Liver (tissue), 9 donors: ENCODE measurements around the gene SH2D6. TPM values are rescaled to one million over a fixed set of nuclear protein-coding genes. Genes with fewer than 3 reads are reported as not detected.

Experiments
- DNase-seq: peaks from one replicate; pipeline ENCODE4 v3.0.0-alpha.2; 2017; ENCODE audit warnings: low spot score
- H3K27ac ChIP-seq, 2 donors: one replicate each; pipeline ENCODE4 v1.7.0; 2013; ENCODE audit warnings: inconsistent platforms in 2 of 2, low read length in 2 of 2, control low read depth in 1 of 2, low read depth in 1 of 2, mild to moderate bottlenecking in 1 of 2
- H3K27me3 ChIP-seq, 4 donors: one replicate each; pipeline versions ENCODE4 v1.6.1 to v1.7.0; 2013; ENCODE audit warnings: low read length in 3 of 4, inconsistent platforms in 1 of 4, mild to moderate bottlenecking in 1 of 4, moderate library complexity in 1 of 4; ENCODE audit not compliant: control insufficient read depth in 4 of 4, insufficient read depth in 4 of 4
- H3K36me3 ChIP-seq, 4 donors: one replicate each; pipeline versions ENCODE4 v1.6.1 to v1.7.0; 2013; ENCODE audit warnings: low read length in 3 of 4, mild to moderate bottlenecking in 3 of 4, low read depth in 1 of 4, moderate library complexity in 1 of 4; ENCODE audit not compliant: control insufficient read depth in 4 of 4, insufficient read depth in 3 of 4
- H3K4me1 ChIP-seq, 4 donors: one replicate each; pipeline versions ENCODE4 v1.6.1 to v1.7.0; 2013; ENCODE audit warnings: low read length in 3 of 4, mild to moderate bottlenecking in 3 of 4, moderate library complexity in 1 of 4; ENCODE audit not compliant: control insufficient read depth in 4 of 4, insufficient read depth in 4 of 4
- H3K4me3 ChIP-seq, 3 donors: one replicate each; pipeline versions ENCODE4 v1.6.1 to v1.7.0; 2013; ENCODE audit warnings: low read length in 3 of 3, control low read depth in 1 of 3, low read depth in 1 of 3, mild to moderate bottlenecking in 1 of 3
- H3K9ac ChIP-seq, 2 donors: one replicate each; pipeline ENCODE4 v1.7.0; 2013; ENCODE audit warnings: low read length in 2 of 2, mild to moderate bottlenecking in 2 of 2, moderate library complexity in 2 of 2, control low read depth in 1 of 2, low read depth in 1 of 2
- H3K9me3 ChIP-seq, 4 donors: one replicate each; pipeline versions ENCODE4 v1.6.1 to v1.7.0; 2013; ENCODE audit warnings: low read length in 3 of 4; ENCODE audit not compliant: control insufficient read depth in 4 of 4
- EGR1 ChIP-seq, 2 donors: IDR thresholded peaks; 2 replicates each; pipeline ENCODE4 v1.6.1; 2016 to 2018; ENCODE audit warnings: antibody characterized with exemption in 2 of 2, low read depth in 2 of 2
- FOXA1 ChIP-seq: IDR thresholded peaks from 2 replicates; pipeline ENCODE4 v1.6.1; 2016; ENCODE audit warnings: antibody characterized with exemption
- FOXA2 ChIP-seq: IDR thresholded peaks from 2 replicates; pipeline ENCODE4 v1.6.1; 2016; ENCODE audit warnings: antibody characterized with exemption
- GABPA ChIP-seq, 2 donors: IDR thresholded peaks in 1 of 2; conservative IDR thresholded peaks in 1 of 2; 2 replicates each; pipeline ENCODE4 v1.6.1; 2016; ENCODE audit warnings: antibody characterized with exemption in 2 of 2, mild to moderate bottlenecking in 1 of 2, moderate library complexity in 1 of 2
- HNF4A ChIP-seq, 2 donors: conservative IDR thresholded peaks; 2 replicates each; pipeline ENCODE4 v1.6.1; 2016; ENCODE audit warnings: antibody characterized with exemption in 2 of 2, mild to moderate bottlenecking in 2 of 2
- HNF4G ChIP-seq: IDR thresholded peaks from 2 replicates; pipeline ENCODE4 v1.6.1; 2016; ENCODE audit warnings: antibody characterized with exemption
- JUND ChIP-seq, 2 donors: IDR thresholded peaks; 2 replicates each; pipeline ENCODE4 v1.6.1; 2016; ENCODE audit warnings: antibody characterized with exemption in 2 of 2
- NR2F2 ChIP-seq: IDR thresholded peaks from 2 replicates; pipeline ENCODE4 v1.6.1; 2016; ENCODE audit warnings: antibody characterized with exemption
- RAD21 ChIP-seq, 2 donors: IDR thresholded peaks; 2 replicates each; pipeline ENCODE4 v1.6.1; 2016; ENCODE audit warnings: antibody characterized with exemption in 2 of 2, mild to moderate bottlenecking in 2 of 2
- RXRA ChIP-seq, 2 donors: IDR thresholded peaks; 2 replicates each; pipeline ENCODE4 v1.6.1; 2017 to 2018; ENCODE audit warnings: antibody characterized with exemption in 2 of 2, mild to moderate bottlenecking in 1 of 2
- SP1 ChIP-seq: IDR thresholded peaks from 2 replicates; pipeline ENCODE4 v1.6.1; 2018; ENCODE audit warnings: antibody characterized with exemption, mild to moderate bottlenecking
- TAF1 ChIP-seq: conservative IDR thresholded peaks from 2 replicates; pipeline ENCODE4 v1.6.1; 2016; ENCODE audit warnings: antibody characterized with exemption, mild to moderate bottlenecking
- WGBS: extraction: QIAGEN DNeasy Blood & Tissue Kit; methylation state at CpG from one replicate; pipeline ENCODE4 v1.1.7; 2013; 5-methylcytosine and 5-hydroxymethylcytosine counted together
- polyA plus RNA-seq, 2 donors: library from polyadenylated mRNA; stranded (reverse) in 1 of 2; unstranded in 1 of 2; fragments of 200-250 nt in 1 of 2; fragments of >200 nt in 1 of 2; fragmentation: Nextera tagmentation in 1 of 2; extraction: Ambion mirVana in 1 of 2; gene quantifications; one replicate each; pipeline versions ENCODE4 v1.2.1 to v1.2.3, GENCODE V29; 2013 to 2015
- total RNA-seq, 2 donors: library from RNA; depleted of rRNA; stranded (reverse); fragments of >200 nt; gene quantifications; one replicate each; pipeline ENCODE4 v1.2.3, GENCODE V29; 2014
- TF ChIP-seq, protein P1 (sequence below): fragments of 150-350 bp; IDR thresholded peaks from 2 replicates; pipeline ENCODE4 v1.5.1; 2017; ENCODE audit warnings: improper control_type of control experiment, low read depth, low read length; ENCODE audit not compliant: missing input control
- TF ChIP-seq, protein P2 (sequence below): IDR thresholded peaks from 2 replicates; pipeline ENCODE4 v1.6.1; 2016; ENCODE audit warnings: antibody characterized with exemption
- TF ChIP-seq, protein P3 (sequence below): IDR thresholded peaks from 2 replicates; pipeline ENCODE4 v1.6.1; 2016; ENCODE audit warnings: antibody characterized with exemption
- TF ChIP-seq, protein P4 (sequence below): IDR thresholded peaks from 2 replicates; pipeline ENCODE4 v1.6.1; 2016; ENCODE audit warnings: antibody characterized with exemption
- TF ChIP-seq, protein P5 (sequence below): IDR thresholded peaks from 2 replicates; pipeline ENCODE4 v1.6.1; 2016; ENCODE audit warnings: antibody characterized with exemption, mild to moderate bottlenecking
- donor health status: healthy.
- donor health status: healthy.
- donor health status: healthy.
- donor health status: healthy.
- donor health status: healthy.

SH2D6 gene
- total and polyA plus RNA-seq, 4 donors, result 0.28 to 0.92 (median 0.39) TPM; not detected in 1

DNA sequence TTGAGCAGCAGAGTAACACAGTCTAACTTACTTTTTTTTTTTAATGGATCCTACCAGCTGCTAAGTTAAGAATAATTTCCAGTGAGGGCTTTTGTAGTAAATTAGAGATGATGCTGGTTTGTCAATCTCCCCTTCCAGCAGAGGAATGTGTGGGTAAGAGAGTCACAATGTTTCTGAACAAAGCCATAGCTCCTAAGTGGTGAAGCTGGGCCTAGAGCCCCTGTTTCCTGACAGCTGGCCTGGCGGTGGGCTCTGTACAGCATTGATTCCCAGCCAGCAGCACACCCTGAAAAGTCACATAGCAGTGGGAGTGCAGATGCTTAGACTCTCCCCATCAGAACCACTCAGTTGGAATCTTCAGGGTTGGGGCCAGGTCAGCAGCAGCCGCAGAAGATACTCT lies 32.8 kb upstream of the SH2D6 start:
- no peak overlapping the region for H3K9ac ChIP-seq
- no peak for DNase-seq
- TF ChIP-seq TAF1 (no peak), NR2F2 (no peak), GABPA (IDR thresholded peaks at IDR 0.05 in 1 of 2, conservative IDR thresholded peaks at IDR 0.05 in 1 of 2) (no peak), FOXA2 (no peak), SP1 (no peak), HNF4G (no peak), RAD21 (IDR thresholded peaks at IDR 0.05) (no peak), FOXA1 (no peak), EGR1 (IDR thresholded peaks at IDR 0.05; ENCODE audit: low read depth in 2 of 2) (no peak)
- TF ChIP-seq, protein P1, sequence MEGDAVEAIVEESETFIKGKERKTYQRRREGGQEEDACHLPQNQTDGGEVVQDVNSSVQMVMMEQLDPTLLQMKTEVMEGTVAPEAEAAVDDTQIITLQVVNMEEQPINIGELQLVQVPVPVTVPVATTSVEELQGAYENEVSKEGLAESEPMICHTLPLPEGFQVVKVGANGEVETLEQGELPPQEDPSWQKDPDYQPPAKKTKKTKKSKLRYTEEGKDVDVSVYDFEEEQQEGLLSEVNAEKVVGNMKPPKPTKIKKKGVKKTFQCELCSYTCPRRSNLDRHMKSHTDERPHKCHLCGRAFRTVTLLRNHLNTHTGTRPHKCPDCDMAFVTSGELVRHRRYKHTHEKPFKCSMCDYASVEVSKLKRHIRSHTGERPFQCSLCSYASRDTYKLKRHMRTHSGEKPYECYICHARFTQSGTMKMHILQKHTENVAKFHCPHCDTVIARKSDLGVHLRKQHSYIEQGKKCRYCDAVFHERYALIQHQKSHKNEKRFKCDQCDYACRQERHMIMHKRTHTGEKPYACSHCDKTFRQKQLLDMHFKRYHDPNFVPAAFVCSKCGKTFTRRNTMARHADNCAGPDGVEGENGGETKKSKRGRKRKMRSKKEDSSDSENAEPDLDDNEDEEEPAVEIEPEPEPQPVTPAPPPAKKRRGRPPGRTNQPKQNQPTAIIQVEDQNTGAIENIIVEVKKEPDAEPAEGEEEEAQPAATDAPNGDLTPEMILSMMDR, result no peak
- TF ChIP-seq, protein P2, sequence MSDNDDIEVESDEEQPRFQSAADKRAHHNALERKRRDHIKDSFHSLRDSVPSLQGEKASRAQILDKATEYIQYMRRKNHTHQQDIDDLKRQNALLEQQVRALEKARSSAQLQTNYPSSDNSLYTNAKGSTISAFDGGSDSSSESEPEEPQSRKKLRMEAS, result no peak
- TF ChIP-seq, protein P3, sequence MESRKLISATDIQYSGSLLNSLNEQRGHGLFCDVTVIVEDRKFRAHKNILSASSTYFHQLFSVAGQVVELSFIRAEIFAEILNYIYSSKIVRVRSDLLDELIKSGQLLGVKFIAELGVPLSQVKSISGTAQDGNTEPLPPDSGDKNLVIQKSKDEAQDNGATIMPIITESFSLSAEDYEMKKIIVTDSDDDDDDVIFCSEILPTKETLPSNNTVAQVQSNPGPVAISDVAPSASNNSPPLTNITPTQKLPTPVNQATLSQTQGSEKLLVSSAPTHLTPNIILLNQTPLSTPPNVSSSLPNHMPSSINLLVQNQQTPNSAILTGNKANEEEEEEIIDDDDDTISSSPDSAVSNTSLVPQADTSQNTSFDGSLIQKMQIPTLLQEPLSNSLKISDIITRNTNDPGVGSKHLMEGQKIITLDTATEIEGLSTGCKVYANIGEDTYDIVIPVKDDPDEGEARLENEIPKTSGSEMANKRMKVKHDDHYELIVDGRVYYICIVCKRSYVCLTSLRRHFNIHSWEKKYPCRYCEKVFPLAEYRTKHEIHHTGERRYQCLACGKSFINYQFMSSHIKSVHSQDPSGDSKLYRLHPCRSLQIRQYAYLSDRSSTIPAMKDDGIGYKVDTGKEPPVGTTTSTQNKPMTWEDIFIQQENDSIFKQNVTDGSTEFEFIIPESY, result no peak
- no peaks in the 10 kb centered on the region for H3K4me1 ChIP-seq
- no peak overlapping the region for H3K4me3 ChIP-seq
- H3K27ac ChIP-seq, result no peak overlapping the region
- H3K36me3 ChIP-seq, result peaks cover 4 to 45% (median 9%) of the 10 kb centered on the region in 4 donors
- WGBS, result 95% methylated on average over 2 of the region's 2 CpGs
- H3K27me3 ChIP-seq, result no peaks in the 10 kb centered on the region
- H3K9me3 ChIP-seq, result no peaks in the 10 kb centered on the region

DNA sequence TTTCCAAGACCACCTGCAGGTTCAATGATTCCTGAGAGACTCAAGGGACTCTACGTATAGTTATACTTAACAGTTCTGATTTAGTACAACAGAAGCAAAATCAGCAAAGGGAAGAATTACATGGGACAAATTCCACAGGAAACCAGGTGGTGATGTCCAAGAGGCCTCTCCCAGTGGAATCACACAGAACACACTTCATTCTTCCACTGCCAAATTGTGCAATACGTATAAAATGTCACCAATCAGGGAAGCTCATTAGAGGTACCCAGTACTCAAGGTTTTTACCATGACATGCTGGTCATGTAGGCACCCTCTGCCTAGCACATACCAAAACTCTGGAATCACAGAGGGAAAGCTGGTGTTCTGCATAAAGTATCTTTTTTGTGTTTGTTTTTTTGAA lies 30.8 kb upstream of the SH2D6 start:
- H3K36me3 ChIP-seq, result peaks cover 4 to 49% (median 9%) of the 10 kb centered on the region in 4 donors
- 95% methylated on average over 2 of the region's 2 CpGs for WGBS

More for the DNA sequence above, 30.8 kb upstream of the SH2D6 start:
- H3K9me3 ChIP-seq, result no peaks in the 10 kb centered on the region
- no peak for DNase-seq
- no peak overlapping the region for H3K27ac ChIP-seq
- no peaks in the 10 kb centered on the region for H3K4me1 ChIP-seq
- no peak overlapping the region for H3K9ac ChIP-seq
- H3K4me3 ChIP-seq, result no peak overlapping the region
- H3K27me3 ChIP-seq, result no peaks in the 10 kb centered on the region
- TF ChIP-seq RXRA (IDR thresholded peaks at IDR 0.05) (no peak), EGR1 (IDR thresholded peaks at IDR 0.05; ENCODE audit: low read depth in 2 of 2) (no peak), FOXA2 (no peak), SP1 (no peak), TAF1 (no peak), NR2F2 (no peak), HNF4G (no peak), HNF4A (conservative IDR thresholded peaks at IDR 0.05) (no peak), FOXA1 (no peak), JUND (IDR thresholded peaks at IDR 0.05) (no peak)
- TF ChIP-seq, protein P4, sequence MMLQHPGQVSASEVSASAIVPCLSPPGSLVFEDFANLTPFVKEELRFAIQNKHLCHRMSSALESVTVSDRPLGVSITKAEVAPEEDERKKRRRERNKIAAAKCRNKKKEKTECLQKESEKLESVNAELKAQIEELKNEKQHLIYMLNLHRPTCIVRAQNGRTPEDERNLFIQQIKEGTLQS, result no peak
- TF ChIP-seq, protein P2, result no peak
- TF ChIP-seq, protein P3, result no peak
- TF ChIP-seq, protein P5, sequence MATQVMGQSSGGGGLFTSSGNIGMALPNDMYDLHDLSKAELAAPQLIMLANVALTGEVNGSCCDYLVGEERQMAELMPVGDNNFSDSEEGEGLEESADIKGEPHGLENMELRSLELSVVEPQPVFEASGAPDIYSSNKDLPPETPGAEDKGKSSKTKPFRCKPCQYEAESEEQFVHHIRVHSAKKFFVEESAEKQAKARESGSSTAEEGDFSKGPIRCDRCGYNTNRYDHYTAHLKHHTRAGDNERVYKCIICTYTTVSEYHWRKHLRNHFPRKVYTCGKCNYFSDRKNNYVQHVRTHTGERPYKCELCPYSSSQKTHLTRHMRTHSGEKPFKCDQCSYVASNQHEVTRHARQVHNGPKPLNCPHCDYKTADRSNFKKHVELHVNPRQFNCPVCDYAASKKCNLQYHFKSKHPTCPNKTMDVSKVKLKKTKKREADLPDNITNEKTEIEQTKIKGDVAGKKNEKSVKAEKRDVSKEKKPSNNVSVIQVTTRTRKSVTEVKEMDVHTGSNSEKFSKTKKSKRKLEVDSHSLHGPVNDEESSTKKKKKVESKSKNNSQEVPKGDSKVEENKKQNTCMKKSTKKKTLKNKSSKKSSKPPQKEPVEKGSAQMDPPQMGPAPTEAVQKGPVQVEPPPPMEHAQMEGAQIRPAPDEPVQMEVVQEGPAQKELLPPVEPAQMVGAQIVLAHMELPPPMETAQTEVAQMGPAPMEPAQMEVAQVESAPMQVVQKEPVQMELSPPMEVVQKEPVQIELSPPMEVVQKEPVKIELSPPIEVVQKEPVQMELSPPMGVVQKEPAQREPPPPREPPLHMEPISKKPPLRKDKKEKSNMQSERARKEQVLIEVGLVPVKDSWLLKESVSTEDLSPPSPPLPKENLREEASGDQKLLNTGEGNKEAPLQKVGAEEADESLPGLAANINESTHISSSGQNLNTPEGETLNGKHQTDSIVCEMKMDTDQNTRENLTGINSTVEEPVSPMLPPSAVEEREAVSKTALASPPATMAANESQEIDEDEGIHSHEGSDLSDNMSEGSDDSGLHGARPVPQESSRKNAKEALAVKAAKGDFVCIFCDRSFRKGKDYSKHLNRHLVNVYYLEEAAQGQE, result no peak
- TF ChIP-seq, protein P1, result no peak
